Measurements from ENCODE around the gene CCL27.
A peak's percentile ranks its signal among the peaks of the same experiment; 100 is the strongest.
"Not testable (repeated sequence)": the region's sequence is repeated elsewhere in the genome, so short reads cannot be mapped to it uniquely, and the experiment has no call there.

CCL27 gene

DNA sequence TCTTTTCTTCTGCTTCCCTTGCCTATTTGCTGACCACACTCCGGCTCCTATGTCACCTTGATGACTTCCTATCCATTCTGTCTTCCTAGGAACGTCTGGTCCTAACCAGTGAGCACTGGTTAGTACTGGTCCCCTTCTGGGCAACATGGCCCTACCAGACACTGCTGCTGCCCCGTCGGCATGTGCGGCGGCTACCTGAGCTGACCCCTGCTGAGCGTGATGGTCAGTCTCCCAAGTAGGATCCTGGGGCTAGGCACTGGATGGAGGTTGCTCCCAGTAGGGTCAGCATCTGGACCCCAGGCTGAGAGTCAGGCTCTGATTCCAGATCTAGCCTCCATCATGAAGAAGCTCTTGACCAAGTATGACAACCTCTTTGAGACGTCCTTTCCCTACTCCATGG, 13.8 kb downstream of the CCL27 start:
- no peak for DNase-seq

DNA sequence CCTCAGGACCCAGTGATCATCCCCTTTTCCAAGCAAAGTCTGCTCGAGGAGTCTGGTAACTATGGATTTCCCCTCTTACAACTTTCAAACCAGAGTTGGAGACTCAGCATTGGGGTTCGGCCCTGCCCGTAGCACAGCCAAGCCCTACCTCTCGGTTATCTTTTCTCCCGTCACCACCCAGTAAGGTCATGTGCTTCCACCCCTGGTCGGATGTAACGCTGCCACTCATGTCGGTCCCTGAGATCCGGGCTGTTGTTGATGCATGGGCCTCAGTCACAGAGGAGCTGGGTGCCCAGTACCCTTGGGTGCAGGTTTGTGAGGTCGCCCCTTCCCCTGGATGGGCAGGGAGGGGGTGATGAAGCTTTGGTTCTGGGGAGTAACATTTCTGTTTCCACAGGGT, 14.8 kb downstream of the CCL27 start:
- no peak for DNase-seq

DNA sequence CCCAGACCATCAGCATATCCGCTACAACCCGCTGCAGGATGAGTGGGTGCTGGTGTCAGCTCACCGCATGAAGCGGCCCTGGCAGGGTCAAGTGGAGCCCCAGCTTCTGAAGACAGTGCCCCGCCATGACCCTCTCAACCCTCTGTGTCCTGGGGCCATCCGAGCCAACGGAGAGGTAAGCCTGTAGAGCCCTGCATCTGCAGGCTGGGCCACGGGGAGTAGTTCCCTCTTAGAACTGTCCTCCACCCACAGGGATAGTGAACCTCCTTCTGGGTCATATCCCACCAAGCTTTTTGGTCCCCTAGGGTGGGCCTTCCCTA, 15.4 kb downstream of the CCL27 start:
- no peak for DNase-seq

DNA sequence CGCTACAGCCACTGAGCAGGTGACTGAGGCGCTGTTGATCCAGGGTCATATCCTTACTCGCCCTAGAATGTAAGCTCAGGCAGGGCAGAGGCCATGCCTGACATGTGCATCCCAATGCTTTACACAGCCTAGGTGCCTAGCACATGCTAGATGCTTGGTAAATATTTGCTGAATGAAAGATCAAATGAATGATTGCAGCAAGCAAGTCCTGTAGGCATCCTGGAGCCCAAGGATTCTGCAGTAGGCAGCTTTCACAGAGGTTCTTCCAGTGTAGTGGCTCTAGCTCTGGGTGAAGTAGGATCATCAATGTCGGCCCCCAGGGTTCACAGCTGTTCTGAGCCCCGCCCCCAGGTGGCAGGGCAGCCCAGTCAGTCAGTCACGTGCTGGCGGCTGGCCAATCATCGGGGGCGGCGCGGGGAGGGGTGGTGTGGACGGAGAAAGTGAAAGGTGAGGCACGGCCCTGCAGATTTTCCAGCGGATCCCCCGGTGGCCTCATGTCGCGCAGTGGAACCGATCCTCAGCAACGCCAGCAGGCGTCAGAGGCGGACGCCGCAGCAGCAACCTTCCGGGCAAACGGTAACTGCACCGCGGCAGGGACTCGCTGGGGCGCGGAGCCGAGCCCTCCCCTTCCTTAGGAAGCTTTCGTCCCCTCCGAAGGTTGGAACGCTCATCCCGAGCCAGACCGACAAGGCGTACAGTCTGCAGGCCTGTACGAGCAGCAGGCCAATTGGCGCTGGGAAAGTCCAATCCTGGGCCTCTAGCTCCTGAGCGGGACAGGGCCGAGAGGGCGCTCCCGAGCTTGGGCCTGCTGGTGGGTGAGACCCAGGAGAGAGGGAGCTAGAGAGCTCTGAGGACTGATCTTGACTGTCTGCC, 16.0 kb downstream of the CCL27 start, which contains the start of gene GALT:
GALT (plus strand) TSS at position 465 of the 873 bp plus-strand sequence; CDS start at position 495, 30 bp downstream.
- peak; percentile 75 to 77 for DNase-seq

DNA sequence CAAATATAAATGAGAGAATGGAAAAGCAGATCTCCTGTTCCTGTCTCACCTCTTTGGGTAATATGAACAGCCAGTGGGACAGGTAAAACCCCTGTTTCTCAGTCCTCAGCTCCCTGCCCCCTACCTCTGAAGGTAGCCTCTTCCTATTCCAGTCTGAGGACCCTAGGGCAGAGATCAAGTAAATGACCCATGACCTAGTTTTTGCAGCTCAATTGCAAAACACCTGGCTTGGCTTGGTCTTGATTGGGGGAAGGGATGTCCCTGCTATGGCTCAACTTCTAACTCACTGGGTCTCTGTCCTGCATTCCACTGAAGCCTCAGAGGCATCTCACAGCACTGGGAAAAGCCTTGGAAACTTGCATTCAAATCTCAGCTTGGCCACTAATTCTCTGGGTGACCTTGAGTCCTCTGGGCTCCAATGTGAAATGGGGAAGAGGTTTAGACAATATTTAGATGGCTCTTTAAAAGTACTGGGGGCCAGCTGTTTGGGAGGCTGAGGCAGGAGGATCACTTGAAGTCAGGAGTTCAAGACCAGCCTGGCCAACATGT, 17.6 kb downstream of the CCL27 start:
- no peak for DNase-seq

DNA sequence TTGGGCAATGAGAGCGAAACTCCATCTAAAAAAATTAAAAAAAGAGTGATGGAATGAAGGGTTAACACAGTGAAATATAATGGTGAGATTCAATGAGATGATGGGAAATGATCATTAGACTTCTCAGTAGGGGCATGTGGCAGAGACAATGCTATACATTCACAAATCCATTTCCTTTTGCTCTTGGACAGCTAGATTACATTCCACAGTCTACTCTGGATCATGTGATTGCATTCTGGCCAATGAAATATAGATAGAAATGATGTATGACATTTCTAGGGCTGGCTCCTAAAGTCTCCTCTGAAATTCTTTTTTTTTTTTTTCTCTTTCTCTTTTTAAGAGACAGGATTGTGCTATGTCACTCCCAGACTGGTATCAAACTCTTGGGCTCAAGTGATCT, 19.8 kb downstream of the CCL27 start:
- no peak for DNase-seq

DNA sequence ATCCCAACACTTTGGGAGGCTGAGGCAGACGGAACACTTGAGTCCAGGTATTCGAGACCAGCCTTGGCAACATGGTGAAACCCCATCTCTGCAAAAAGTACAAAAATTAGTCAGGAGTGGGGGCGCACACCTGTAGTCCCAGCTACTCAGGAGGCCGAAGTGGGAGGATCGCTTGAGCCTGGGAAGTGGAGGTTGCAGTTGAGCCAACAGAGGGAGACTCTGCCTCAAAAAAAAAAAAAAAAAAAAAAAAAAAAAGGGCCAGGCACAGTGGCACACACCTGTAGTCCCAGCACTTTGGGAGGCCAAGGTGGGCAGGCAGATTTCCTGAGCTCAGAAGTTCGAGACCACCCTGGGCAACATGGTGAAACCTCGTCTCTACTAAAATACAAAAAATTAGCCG, 23.1 kb downstream of the CCL27 start:
- DNase-seq = not testable (repeated sequence)

DNA sequence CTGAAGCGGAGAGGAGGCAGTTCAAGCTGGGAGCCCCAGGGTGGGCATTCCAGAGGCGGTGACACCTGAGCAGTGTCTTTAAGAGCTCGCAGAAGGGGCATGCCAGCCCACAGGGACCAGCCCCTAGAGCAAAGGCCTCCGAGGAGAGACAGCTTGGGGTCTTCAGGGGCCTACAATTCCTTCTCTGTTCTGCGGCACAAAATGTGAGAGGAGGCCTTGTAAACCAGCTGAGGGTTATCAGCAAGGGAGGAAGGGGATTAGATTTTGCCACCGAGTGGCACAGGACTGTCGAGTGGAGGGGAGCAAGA, 24.4 kb downstream of the CCL27 start:
- DNase-seq = no peak

DNA sequence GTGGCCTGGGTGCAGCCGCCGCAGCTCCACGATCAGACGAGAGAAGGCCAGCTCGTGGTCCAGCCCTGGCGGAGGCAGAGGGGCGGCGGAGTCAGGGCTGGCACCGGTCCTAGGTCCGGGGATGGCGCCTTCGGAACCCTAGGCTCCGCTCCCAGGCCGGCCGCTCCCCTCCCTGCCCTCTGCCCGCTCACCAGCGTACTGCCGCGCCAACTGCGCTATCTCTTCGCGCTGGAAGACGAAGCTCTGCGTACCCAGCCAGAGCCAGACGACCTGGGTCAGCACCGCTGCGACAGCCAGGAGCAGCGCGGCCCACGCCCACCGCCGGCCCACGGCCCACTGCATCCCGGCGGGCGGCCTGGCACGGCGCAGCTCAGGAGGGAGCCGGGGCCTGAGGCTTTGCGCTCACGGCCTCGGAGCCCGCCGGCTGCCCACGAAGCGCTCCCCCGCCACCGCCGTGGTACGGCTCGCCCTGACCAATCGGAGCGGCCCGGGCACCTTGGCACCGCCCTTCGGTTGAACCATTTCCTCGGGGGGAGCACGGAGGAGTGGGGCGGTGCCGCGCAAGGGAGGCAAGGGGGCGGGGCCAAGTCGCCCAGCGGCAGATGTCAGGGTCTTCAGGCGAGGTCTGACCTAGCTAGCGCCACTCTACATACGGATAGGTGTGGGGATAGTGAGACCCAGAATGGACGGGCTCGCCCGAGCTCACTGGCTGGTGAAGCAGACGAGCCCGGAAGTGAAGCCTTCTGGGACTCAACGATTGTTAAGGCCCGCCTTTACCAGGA, 24.9 kb downstream of the CCL27 start, which contains the start of gene SIGMAR1:
SIGMAR1 (minus strand) TSS at position 432 of the 782 bp plus-strand sequence; CDS start at position 342, 90 bp downstream.
- DNase-seq = peak; percentile 81 to 86

DNA sequence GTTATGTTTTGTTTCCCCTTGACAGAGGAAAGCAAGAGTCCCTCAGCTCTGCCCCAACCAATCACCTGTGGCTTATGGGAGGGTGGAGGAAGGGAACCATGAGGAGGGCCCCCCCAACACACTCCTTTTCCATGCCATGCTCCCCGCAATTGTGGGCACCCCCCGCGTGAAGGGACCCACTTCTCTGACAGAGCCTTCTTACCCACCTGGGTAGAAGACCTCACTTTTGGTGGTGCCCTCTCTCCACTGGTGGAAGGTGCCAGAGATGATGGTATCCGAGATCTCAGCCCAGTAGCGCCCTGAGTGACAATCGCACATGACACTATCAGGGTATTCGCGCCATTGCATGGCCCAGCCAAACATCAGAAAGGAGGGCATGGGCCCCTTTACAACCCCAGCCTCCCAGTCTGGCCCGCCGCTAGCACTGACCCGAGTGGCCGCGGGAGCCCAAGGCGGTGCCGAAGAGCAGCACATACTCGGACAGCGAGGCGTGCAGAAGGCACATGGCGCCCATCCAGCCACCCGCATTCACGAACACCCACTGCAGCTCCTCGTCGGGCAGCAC, 25.6 kb downstream of the CCL27 start:
- DNase-seq = no peak

DNA sequence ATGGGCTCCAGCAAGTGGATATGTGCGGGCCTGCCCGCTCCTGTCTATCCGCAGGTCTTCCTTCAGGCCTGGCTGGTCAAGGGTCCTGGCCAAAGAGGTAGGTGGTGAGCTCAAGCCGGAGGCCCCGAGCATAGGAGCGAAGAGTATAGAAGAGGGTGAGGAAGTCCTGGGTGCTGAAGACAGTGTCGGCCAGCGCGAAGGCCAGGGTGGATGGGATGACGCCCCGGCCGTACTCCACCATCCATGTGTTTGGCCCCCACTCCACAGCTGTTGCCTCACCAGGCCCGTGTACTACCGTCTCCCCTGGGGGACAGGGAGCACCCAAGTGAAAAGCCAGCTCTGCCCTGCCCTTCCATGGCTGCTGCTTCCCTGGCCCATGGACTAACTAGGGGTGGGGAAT, 26.9 kb downstream of the CCL27 start:
- no peak for DNase-seq

DNA sequence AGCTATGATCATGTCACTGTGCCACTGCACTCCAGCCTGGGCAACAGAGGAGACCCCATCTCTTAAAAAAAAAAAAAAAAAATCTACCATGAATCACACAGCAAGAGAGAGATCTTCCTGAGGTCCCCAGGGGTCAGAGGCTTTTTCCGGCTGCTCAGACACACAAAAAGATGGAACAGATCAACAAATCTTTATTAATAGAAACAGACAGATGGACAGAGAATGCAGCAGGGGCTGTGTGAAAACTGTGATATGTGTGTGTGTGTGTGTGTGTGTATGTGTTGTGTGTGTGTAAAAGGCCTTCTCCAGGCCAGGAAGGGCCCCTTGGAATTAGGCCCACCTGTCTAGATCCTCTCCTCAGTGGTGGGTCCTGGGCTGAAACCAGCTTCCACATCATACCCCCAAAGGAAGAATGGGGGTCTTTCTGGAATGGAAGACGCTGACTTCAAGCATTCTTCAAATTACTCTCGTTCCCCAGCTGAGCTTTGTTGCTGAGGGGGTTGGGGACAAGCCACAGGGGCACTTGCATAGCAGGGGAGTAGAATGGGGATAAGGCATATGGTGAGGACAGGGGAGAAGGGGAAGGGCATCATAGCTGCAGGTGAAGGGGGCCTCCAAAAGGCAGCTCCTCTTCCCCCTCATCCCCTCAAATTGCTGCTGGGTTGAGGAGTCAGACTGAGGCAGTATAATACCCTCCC, 27.8 kb downstream of the CCL27 start:
- DNase-seq = no peak

DNA sequence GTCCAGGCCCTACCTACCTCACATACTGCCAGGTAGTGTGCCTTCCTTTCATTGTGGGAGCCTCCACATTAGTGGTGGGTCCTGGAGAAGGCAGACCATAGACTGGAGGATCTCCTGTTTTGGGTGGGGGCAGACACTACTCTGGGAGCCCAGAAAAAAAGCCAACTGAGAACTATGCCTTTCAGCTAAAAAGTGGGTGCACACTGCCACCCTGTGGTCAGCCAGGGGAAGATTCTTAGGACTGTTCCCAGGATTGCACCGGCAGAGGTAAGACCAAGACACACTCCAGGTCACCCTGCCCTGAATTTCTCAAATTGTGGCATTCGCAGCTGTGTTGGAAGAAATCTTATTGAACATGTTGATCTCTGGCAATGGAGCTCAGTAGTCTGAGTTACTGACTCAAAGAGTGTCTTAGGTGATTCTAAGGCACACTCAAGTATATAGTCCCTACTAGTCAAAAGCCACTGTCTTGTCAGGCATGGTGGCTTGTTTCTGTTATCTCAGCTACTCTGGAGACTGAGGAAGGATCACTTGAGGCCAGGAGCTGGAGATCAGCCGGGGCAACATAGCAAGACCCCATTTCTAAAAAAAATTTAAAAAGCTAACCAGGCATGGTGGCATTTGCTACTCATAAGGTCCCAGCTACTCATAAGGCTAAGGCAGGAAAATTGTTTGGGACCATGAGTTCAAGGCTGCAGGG, 28.5 kb downstream of the CCL27 start:
- peak in 1 of 2 experiments; percentile 22 for DNase-seq

DNA sequence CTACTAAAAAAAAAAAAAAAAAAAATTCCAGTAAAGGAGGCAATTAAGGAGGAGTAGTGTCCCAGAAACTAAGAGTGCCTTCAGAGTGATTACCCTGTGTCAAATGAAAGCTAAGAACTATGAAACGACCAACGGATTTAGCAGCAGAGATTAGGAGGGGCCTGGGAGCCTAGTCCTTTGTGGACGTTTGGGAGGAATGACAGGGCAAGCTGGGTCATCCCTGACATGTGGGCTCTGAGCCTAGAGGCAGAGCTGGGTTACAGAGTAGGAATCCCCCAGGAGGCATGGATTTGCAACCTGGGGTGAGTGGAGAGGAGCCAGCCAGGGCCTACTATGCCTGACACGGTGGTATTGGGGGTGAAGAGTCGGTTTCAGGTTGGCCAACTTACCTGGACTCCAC, 29.3 kb downstream of the CCL27 start:
- no peak for DNase-seq

DNA sequence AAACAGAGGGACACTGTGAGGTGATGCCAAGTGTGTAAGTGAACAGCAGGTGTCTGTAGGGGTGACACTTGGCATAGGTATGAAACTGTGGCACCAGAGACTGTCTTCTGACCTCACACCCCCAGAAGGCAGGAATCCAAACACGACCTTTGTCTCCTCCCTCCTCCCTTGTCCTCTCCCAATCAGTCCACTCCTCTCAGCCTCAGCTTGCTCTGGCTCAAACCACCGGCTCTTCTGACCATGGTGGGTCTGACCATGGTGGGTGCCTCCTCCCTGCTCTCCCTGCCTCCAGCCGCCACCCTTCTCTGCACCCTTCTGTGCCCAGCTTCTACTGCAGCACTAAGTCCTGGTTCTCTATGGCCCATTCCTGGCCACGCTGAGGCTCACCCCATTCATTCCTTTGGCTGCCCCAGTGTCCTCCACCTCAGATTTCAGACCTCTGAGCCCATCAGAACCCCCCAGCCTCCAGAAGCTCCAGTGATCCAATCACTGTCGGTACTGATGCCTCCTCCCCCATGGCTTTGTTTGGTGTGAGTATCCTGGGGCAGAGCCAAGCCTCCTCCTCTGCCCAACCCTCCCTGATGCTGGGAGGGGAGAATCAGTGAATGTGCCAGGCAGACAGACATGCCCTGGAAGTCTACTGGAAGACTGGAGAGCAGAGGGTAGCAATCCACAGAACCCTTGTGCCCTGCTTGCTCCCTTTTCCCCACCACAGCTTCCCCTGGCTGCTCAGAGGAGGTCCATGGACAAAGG, 31.9 kb downstream of the CCL27 start:
- no peak for DNase-seq

DNA sequence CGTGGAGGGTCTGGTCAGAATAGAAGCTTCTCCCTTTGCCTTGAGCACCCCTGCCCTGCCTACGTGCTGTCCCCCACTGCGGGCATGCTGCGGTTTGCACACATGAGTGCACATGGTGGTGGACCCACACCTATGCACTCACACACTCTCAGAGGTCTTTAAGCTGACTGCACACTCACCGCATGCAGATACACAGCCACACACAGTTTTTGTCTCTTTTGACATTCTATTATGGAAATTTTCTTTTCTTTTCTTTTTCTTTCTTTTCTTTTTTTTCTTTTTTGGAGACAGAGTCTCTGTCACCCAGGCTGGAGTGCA, 33.0 kb downstream of the CCL27 start:
- DNase-seq = no peak

DNA sequence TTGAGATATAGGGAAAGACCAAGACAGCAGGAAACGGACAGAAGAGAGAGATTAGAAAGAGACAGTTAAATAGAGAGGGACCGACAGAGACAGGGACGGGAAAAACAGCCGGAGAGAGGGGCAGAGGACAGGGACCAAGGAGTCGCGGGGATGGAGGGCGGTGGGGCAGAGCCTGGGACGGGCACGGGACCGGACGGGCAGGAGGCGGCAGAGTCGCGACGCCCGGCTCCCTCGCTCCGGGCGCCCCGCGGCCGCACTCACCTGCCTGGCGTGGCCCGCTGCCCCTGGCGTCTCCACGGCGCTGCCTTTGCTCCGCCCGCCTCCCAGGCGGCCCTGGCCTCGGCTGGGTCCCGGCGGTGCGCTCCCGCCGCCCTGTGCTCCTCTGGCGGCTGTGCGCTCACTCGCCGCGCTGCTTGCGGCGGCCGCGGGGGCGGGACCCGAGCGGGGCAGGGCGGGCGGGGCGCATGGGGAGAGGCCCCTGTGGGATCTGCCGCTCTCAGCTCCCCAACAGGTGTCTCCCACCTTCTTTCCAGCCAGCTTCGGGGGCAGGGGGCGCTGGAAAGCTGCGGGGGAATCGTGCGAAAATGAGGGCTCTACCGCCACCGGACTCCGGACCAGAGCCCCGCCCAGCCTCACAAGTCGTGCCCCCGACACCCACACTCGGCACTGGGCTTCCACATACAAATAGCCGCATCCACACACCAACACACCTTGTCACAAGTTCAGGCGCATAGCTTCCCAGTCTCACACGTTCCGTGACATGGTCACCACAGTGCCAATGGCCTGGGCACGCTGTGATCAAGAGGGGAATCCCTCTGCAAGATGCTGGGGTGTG, 33.6 kb downstream of the CCL27 start, which contains the start of gene ARID3C:
ARID3C (minus strand) TSS at position 411 of the 835 bp plus-strand sequence. CDS start 1,052 bp downstream, outside the sequence.
- no peak for DNase-seq

DNA sequence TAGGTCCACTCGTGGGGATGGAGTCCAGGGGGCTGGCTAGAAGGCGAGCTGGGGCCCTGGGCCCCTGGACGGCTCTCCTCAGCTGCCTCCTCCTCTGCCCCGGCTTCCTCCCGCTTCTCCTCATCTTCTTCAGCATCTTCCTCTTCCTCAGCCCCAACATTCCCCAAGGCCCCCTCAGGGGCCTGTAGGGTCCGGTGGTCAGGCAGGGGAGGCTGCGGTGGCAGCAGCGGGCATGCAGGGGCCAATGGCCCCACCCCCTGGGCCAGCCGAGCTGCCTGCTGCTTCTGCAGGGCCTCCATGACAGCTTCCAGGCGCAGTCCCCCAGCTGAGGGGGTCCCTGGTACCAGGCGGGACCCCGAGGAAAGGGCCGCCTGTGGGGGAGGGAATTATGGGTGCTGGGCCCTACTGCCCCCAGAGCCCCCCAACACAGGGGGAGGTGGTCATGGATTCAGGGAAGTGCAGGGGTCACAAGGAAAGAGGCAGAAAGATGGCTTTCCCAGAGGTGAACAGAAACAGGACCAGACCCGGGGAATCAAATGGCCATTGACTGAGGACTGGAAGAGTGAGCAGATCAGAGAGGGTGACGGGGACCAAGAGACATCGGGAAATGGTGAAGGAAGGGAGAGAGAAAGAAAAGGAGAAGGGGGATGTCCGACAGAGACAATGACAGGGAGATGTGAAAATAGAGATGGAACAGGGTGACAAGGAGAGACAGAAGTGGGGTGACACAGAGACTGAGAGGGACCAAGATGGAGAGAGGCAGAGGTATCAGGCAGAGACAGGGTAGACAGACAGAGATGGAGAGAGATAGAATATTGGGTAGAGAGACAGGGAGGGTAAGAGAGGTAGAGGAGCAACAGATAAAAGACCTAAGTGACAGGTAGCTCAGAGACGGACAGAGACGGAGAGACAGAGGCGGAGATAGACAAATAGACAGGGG, 34.5 kb downstream of the CCL27 start:
- no peak for DNase-seq

DNA sequence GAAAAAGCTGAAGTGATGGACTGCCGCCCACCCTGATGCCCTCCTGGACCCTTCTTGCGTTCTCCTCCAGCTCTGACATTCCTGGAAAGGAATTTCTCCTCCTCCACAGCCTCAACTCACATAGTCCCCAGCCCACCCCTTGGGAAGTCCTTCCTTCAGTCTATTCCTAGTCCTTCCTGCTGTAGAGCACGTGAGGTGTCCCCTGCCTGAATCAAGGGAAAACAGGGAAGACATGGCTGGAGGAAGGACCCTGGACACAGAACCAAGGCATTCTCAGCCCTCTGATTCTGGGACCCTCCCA, 37.3 kb downstream of the CCL27 start:
- no peak for DNase-seq

All from SHP77 (cell line).